ENCODE measurements around the gene KDELR1.

Gene KDELR1

DNA sequence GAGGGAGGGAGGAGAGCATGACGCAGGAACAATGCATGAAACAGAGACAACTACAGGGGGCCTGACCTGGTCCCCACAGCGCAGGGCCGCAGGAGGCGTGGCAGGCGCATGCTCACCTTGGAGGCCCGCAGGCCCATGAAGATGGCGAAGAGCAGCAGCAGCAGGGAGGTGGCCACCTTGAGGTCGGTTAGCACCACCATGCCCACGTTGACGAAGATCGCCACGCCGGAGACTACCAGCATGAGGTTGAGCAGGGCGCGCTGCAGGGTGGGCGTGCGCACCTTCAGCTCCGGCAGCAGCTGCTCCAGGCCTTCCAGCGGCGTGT lies 49.0 kb downstream of the KDELR1 start:
- DNase-seq (ENCODE audit: low spot score): no peak

DNA sequence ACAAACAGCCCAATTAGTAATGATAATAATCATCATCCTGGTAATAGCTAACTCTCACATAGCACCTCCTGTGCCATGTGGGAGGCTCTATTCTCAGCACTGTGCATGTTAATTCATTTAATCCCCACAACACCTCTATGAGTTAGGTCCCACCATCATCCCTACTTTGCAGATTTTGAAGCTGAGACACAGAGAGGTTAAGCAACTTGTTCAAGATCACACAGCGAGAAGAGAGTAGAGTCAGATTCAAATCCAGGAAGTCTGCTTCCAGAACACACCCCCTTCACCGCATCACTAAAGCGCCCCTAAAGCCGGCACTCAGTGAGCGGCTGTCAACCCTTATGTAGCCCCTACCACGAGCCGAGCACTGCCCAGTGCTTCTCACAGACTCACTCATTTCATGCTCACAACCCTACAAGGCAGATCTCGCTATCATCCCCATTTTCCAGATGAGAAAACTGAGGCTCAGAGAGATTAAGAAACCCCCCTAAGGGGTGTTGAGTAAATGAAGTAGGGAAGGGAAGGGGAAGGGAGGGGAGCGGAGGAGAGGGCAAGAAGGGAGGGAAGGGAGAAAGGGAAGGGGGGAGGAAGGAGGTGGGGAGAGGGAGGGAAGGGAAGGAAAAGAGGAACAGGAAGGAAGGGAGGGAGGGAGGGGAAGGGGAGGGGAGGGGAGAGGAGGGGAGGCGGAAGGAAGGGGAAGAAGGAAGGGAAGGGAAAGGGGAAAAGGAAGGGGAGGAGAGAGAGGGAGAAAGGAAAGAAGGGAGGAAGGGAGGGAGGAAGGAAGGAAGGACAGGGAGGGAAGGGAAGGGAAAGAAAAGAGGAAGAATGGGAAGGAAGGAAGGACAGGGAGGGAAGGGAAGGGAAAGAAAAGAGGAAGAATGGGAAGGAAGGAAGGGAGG lies 49.6 kb downstream of the KDELR1 start:
- DNase-seq (ENCODE audit: low spot score): no peak

DNA sequence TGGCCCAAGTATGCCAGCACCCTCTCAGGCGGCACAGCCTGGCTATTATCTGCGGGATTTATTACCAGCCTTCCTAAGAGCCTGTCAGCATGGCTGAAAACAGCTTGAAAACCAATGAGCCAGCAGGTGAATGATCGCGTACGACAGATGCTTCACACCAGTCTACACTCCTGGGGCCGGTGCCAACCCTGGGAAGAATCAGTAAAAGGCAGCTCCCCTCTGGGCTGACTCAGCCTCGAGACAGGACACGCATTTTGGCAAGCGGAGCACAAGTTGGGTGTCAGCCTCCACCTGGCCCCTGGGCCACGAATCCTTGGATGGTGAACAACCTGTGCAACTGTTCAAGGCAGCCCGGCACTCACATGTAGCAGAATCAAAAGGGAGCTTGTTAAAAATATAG lies 50.4 kb downstream of the KDELR1 start:
- no peak for DNase-seq (ENCODE audit: low spot score)

DNA sequence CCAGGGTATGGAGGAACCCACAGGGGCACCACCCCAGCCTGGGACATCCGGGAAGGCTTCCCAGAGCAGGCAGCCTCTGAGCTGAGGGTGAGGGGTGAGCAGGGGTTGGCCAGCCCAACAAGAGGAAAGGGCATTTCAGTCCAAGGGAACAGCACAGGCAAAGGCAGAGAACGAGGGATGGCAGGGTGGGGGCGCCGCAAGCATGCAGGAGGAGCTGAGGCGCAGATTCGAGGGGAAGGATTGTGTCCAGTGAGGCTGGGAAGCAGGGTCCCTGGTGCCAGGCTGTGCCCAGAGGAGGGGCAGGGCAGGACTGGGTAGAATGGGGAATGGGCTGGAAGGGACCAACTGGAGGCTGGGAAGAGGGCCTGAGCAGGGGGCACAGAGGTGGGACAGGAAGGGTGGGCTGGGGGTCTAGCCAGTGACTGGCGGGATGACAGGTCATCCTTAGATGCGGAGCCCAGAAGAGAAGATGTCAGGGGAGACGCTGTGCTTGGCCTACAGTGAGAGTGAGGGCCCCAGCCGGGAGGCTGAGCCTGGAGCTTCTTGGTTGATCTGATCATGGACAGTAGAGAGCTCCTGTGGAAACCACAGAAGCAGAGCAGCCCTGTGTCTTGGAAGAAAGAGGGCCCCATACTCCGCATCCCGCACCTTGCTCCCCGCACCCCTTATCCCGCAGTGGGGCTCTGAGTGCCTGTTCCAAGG lies 52.4 kb downstream of the KDELR1 start:
- DNase-seq (ENCODE audit: low spot score): no peak

DNA sequence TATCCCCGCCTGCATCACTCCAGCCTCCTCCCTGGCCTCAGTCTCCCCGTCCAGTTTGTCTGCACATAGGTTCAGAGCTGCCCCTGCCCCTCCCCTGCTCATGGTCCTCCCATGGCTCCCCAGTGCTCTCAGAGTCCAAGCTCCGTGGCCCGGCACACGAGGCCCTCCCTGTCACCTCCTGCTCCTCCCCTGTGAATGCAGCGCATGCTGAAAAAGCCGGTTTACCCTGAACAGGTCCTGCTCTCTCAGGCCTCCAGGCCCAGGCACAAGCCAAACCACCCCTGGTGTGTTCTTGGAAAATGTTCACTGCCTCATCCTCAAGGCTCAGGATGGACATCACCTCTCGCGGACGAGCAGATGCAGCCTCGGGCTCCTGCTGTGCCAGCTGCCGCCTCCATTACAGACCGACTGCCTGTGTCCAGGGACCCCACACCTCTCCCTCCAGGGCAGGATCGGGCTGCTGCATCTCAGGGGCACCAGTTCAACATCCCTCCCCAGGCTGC lies 53.0 kb downstream of the KDELR1 start:
- DNase-seq (ENCODE audit: low spot score): no peak

DNA sequence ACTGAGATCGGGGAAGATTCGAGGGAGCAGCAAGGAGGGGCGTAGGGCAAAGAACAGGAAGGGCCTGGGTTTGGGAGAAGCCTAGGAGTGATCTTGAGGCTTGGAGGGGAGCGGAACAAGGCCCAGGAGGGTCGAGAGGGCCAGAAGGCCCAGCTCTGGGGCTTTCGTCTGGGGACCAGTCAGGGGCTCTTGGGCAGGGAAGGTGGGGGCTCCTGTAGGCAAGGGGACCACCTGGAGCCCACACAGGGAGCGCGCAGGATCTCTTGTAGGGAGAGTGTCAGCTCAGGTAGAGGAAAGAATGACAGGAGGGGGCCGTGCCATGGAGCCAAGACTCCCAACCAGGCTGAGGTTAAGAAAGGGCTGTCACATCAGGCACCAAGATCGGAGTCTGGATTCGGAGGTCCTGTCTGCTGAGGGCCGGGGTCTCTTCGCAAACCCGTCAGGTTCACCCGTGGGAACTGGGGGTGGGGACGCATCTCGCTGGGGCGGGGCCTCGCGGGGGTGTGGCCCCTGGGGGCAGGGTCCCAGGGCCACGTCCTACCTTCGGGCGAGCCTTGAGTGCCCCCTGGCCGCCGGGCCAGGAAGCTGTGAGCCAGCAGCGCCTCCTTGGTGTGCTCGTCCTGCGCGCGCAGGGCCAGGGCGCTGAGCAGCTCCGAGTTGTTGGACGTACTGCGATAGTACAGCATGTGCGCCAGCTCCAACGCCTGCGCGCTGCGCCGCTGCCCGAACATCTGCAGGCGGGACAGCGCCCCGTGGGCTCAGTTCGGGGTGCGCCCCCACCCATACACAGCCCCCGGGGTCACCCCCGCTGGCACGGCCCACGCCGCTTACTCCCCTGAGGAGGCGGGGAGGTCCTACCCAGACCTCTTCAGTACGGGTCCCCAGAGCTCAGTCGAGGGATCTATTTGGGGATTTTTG lies 57.6 kb downstream of the KDELR1 start:
- peak; percentile 95 for DNase-seq (ENCODE audit: low spot score)

DNA sequence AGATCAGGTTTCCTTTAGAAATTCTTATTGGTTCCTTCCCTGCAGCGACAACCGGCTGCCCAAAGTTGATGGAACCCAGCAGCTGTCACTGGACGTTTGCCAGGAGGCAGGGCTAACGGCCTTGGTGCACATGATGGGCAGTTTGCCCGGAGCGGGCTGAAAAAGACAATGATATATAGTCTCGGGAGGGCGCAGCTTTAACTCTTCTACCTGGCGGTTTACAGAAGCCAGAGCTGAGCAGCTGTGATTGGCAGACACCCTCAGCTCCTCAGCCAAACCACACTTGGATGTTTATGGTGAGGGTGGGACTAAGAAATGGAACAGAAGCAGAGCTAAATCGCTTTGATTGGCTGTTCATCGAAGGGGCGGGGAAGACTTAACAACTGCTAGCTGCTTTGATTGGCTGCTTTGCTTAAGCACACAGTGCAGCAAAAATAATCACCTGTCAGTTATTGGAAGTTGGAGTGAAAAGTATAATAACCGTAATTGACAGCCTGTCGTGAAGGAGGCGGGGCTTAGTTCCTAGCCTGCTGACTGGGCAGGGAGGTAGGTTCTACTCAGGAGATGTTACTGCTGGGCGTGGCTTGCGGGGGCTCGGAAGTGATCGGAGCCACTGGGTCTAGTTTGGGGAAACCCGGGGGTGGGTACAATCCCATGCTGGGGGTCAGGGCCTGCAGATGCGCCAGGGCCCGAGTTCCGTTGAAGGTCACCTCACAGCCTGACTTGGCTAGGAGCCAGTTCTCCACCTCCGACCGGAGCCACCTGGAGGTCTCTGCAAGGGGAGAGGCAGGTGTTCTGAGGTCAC lies 58.5 kb downstream of the KDELR1 start:
- DNase-seq (ENCODE audit: low spot score): peak; percentile 95
